ENCODE results near the gene DNAJA4. TPM values are rescaled to one million over a fixed set of nuclear protein-coding genes. Genes with fewer than 3 reads are reported as not detected.

DNAJA4 gene
- total and polyA plus RNA-seq, 9 of the 15 experiments (the other 6 are each of a cell fraction or from before 2014, with no cell fraction given): 0.11 to 1.0 (median 0.16) TPM; not detected in 4

GRCh38 chr15:78232951-78233350 is 31.4 kb upstream of the DNAJA4 start (continued):
- TF ChIP-seq CHD7 (IDR thresholded peaks at IDR 0.05; ENCODE audit: low read depth, low read length) (no peak), MGA (IDR thresholded peaks at IDR 0.05) (no peak), CHD2 (IDR thresholded peaks at IDR 0.05; ENCODE audit: low read depth, low read length) (no peak)

Data from K562 (cell line).